Endodermal cell (in vitro differentiated cells): ENCODE results near the gene COL27A1. TPM values are rescaled to one million over a fixed set of nuclear protein-coding genes. Genes with fewer than 3 reads are reported as not detected.

ENCODE experiments used
- DNase-seq: peaks from one replicate; pipeline ENCODE4 v3.0.0-alpha.2; 2017
- H3K27ac ChIP-seq: 2 replicates; pipeline ENCODE4 v1.5.1; 2013; ENCODE audit warnings: mild to moderate bottlenecking, low read depth, low read length, moderate library complexity
- H3K27me3 ChIP-seq: 2 replicates; pipeline ENCODE4 v1.6.1; 2013; ENCODE audit warnings: mild to moderate bottlenecking, low read length, moderate library complexity; ENCODE audit not compliant: insufficient read depth, control insufficient read depth, poor library complexity, severe bottlenecking
- H3K36me3 ChIP-seq: 2 replicates; pipeline ENCODE4 v1.7.0; 2013; ENCODE audit warnings: mild to moderate bottlenecking, low read length, moderate library complexity; ENCODE audit not compliant: control insufficient read depth, insufficient read depth
- H3K4me1 ChIP-seq: one replicate; pipeline ENCODE4 v1.7.0; 2013; ENCODE audit warnings: low read length; ENCODE audit not compliant: control insufficient read depth, insufficient read depth
- H3K4me3 ChIP-seq: 2 replicates; pipeline ENCODE4 v1.5.1; 2013; ENCODE audit warnings: mild to moderate bottlenecking, low read length, moderate library complexity
- H3K9ac ChIP-seq: 2 replicates; pipeline ENCODE4 v1.6.1; 2013; ENCODE audit warnings: mild to moderate bottlenecking, low read length, moderate library complexity; ENCODE audit not compliant: poor library complexity, severe bottlenecking; ENCODE audit errors: extremely low read depth
- H3K9me3 ChIP-seq: 2 replicates; pipeline ENCODE4 v1.6.1; 2013; ENCODE audit warnings: mild to moderate bottlenecking, low read length, moderate library complexity; ENCODE audit not compliant: control insufficient read depth
- H3K27ac Mint-ChIP-seq: 2 replicates; pipeline ENCODE4 v1.8.0; 2020; ENCODE audit warnings: mixed read lengths
- H3K27me3 Mint-ChIP-seq: 2 replicates; pipeline ENCODE4 v1.8.0; 2021; ENCODE audit warnings: mild to moderate bottlenecking, mixed read lengths; ENCODE audit not compliant: insufficient read depth
- H3K36me3 Mint-ChIP-seq: 2 replicates; pipeline ENCODE4 v1.8.0; 2020; ENCODE audit warnings: low read depth, mixed read lengths
- H3K4me1 Mint-ChIP-seq: 2 replicates; pipeline ENCODE4 v1.8.0; 2020; ENCODE audit warnings: mixed read lengths
- H3K4me3 Mint-ChIP-seq: 2 replicates; pipeline ENCODE4 v1.8.0; 2020; ENCODE audit warnings: mild to moderate bottlenecking, moderate library complexity, mixed read lengths
- H3K9me3 Mint-ChIP-seq: 2 replicates; pipeline ENCODE4 v1.8.0; 2020; ENCODE audit warnings: mild to moderate bottlenecking, mixed read lengths
- WGBS, 2 experiments: methylation state at CpG; one replicate each; pipeline versions ENCODE4 v1.1.5 to v1.1.7; 2013; ENCODE audit warnings: missing lambda C conversion rate in 2 of 2, mixed read lengths in 1 of 2; ENCODE audit not compliant: insufficient coverage in 1 of 2, insufficient read length in 1 of 2; 5-methylcytosine and 5-hydroxymethylcytosine counted together
- total RNA-seq, 2 donors: library from RNA; stranded (reverse); fragmentation: NEBNext Ultra II Directional in 1 of 2; extraction: Animal tissue kit (Norgen Biotek cat#: 25700) in 1 of 2; gene quantifications; 2 replicates in 1 of 2; 3 replicates in 1 of 2; pipeline ENCODE4 v1.2.1, GENCODE V29; 2021
- TF ChIP-seq, protein P1 (sequence below): fragments of 200-600 bp; sonication (generic); conservative IDR thresholded peaks from 2 replicates; pipeline ENCODE4 v1.5.0; 2021; ENCODE audit warnings: antibody characterized with exemption, mild to moderate bottlenecking

The COL27A1 gene
- total RNA-seq, 2 donors from 2014 or later: 43.8 to 69.5 TPM

DNA sequence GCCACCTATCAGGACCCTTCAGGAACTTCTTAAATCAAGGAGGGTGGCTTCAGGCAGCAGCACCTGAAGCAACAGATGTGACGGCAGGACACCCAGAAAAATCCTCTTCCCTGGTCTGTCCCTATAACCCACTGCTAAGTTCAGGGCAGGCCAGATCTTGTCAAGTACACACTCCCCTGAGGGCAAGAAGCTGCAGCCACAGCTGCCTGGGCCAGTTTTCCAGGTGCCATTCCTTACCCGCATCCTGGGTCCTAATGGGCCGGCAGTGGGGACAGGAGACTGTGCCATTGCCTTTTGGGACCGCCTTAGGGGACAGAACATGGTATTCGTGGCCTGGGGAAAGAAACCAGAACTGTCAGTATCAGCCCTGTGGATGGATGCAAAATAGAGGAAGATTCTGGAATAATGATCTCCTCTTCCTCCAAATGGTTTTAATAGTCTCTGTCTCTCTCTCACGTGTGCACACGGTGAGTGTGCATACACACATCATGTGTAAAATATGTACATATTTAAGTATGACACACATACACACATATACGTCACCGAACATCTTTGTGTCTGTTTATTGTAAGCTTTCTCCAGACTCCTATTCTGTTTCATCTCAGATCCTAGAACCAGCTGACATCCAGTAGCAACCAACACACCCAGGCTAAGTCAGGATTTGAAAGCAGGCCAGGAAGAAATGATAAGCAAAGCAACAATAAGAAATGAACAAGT, 188.3 kb downstream of the COL27A1 start:
- no peak overlapping the region for H3K4me3 ChIP-seq
- no peaks in the 10 kb centered on the region for H3K9me3 ChIP-seq
- DNase-seq: no peak
- H3K27me3 ChIP-seq: no peaks in the 10 kb centered on the region
- H3K27ac Mint-ChIP-seq: no peak overlapping the region
- H3K9ac ChIP-seq: no peak overlapping the region
- H3K27me3 Mint-ChIP-seq: no peaks in the 10 kb centered on the region
- TF ChIP-seq, protein P1, sequence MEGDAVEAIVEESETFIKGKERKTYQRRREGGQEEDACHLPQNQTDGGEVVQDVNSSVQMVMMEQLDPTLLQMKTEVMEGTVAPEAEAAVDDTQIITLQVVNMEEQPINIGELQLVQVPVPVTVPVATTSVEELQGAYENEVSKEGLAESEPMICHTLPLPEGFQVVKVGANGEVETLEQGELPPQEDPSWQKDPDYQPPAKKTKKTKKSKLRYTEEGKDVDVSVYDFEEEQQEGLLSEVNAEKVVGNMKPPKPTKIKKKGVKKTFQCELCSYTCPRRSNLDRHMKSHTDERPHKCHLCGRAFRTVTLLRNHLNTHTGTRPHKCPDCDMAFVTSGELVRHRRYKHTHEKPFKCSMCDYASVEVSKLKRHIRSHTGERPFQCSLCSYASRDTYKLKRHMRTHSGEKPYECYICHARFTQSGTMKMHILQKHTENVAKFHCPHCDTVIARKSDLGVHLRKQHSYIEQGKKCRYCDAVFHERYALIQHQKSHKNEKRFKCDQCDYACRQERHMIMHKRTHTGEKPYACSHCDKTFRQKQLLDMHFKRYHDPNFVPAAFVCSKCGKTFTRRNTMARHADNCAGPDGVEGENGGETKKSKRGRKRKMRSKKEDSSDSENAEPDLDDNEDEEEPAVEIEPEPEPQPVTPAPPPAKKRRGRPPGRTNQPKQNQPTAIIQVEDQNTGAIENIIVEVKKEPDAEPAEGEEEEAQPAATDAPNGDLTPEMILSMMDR: no peak
- H3K36me3 Mint-ChIP-seq: peaks cover 31% of the 10 kb centered on the region
- no peak overlapping the region for H3K4me3 Mint-ChIP-seq
- no peaks in the 10 kb centered on the region for H3K9me3 Mint-ChIP-seq
- peaks cover 10% of the 10 kb centered on the region for H3K36me3 ChIP-seq
- H3K4me1 Mint-ChIP-seq: no peaks in the 10 kb centered on the region
- no peak overlapping the region for H3K27ac ChIP-seq
- 95 to 96% methylated on average over 5 to 9 of the region's 9 CpGs for WGBS, 2 experiments
- no peaks in the 10 kb centered on the region for H3K4me1 ChIP-seq

DNA sequence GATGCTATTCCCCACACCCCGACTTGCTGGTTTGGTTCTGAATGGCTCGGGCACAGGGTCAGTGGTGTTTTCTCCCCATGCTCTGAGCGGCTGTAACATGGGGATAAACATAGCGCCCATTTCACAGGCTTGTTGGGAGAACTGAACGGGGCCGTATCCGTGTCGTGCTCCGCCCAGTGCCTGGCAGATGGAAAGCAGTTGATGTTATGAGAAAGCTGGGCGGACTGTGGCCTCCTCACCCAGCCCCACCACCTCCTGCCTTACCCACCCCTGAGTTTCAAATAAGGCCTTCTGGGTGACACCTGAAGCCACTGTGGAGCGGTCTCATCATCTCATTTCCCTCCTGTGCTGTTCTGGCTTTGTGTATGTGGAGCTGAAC, 188.8 kb downstream of the COL27A1 start:
- Histone ChIP-seq H3K27me3 (no peaks in the 10 kb centered on the region), H3K27ac (no peak overlapping the region), H3K4me1 (no peaks in the 10 kb centered on the region), H3K36me3 (peaks cover 10% of the 10 kb centered on the region), H3K4me3 (no peak overlapping the region), H3K9me3 (no peaks in the 10 kb centered on the region), H3K9ac (no peak overlapping the region)
- H3K27me3 Mint-ChIP-seq: no peaks in the 10 kb centered on the region
- no peak for DNase-seq
- no peaks in the 10 kb centered on the region for H3K9me3 Mint-ChIP-seq
- TF ChIP-seq, protein P1: no peak
- no peak overlapping the region for H3K4me3 Mint-ChIP-seq
- peaks cover 4% of the 10 kb centered on the region for H3K4me1 Mint-ChIP-seq
- no peak overlapping the region for H3K27ac Mint-ChIP-seq
- 92 to 95% methylated on average over 10 to 11 of the region's 11 CpGs for WGBS, 2 experiments
- H3K36me3 Mint-ChIP-seq: peaks cover 31% of the 10 kb centered on the region

DNA sequence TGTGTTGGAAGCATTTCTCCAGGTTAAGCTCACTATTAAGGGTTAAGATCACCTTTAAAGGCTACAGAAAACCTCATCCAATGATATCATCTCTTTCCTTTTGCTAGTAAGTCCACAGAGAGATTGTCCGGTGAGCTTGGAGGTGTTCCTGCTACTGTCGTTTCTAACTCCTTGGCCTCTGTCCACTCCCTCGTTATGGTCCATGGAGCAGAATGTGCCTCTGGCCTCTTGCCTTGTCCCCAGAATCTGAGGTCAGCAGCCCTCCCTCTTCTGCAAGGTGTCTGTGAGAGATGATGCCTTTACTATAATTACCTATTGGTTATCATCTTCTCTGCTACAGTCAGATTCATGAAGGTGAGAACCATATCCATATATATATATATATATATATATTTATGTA, 189.4 kb downstream of the COL27A1 start:
- no peaks in the 10 kb centered on the region for H3K9me3 ChIP-seq
- no peaks in the 10 kb centered on the region for H3K27me3 ChIP-seq
- WGBS, 2 experiments: 97% methylated on average over 3 of the region's 3 CpGs
- H3K9ac ChIP-seq: no peak overlapping the region
- Mint-ChIP-seq H3K4me1 (peaks cover 9% of the 10 kb centered on the region), H3K9me3 (no peaks in the 10 kb centered on the region), H3K27me3 (no peaks in the 10 kb centered on the region), H3K27ac (no peak overlapping the region), H3K36me3 (peaks cover 28% of the 10 kb centered on the region), H3K4me3 (no peak overlapping the region)
- no peak for DNase-seq
- TF ChIP-seq, protein P1: no peak
- no peak overlapping the region for H3K27ac ChIP-seq
- no peaks in the 10 kb centered on the region for H3K4me1 ChIP-seq
- H3K4me3 ChIP-seq: no peak overlapping the region
- H3K36me3 ChIP-seq: peaks cover 10% of the 10 kb centered on the region
